K562 (cell line): Measurements from ENCODE around the gene SCGB1C2. TPM values are rescaled to one million over a fixed set of nuclear protein-coding genes. Genes with fewer than 3 reads are reported as not detected.
A peak's percentile ranks its signal among the peaks of the same experiment; 100 is the strongest.

Experiments used
- ATAC-seq: fragments of 200-7000 bp; cut with Tn5 transposase; 3 replicates; pipeline ENCODE4 v1.9.1; 2020; ENCODE audit warnings: moderate library complexity
- BruUV-seq: library from RNA; stranded (reverse); fragments of 400-500 nt; replicated peaks from 2 replicates; lab custom pipeline; 2021; lab: Mats Ljungman, UMichigan
- CTCF ChIA-PET: fragments of 300-600 bp; formaldehyde crosslinking; extraction: SDS; loops from one replicate; lab custom pipeline; 2021; ENCODE audit warnings: low intra/inter-chr PET ratio; lab: Yijun Ruan, JAX
- POLR2A ChIA-PET: fragments of 300-600, 350-650 bp; sonication (Branson Sonifier 250); formaldehyde crosslinking; extraction: SDS; loops from one replicate; lab custom pipeline; 2021; ENCODE audit warnings: antibody characterized with exemption, inconsistent platforms; lab: Yijun Ruan, JAX
- DNase-seq, 4 experiments: peaks; one replicate each; pipeline versions ENCODE4 v3.0.0 to v3.0.0-alpha.2; 2011 to 2018; ENCODE audit warnings: low spot score in 3 of 4, mixed read lengths in 3 of 4; ENCODE audit errors: extremely low read depth in 1 of 4
- FAIRE-seq: peaks from 2 replicates; lab custom pipeline; 2011; peaks lifted over from hg19 to GRCh38; lab: Jason Lieb, UNC
- H2AFZ ChIP-seq: 2 replicates; pipeline ENCODE4 v1.6.0; 2011; ENCODE audit warnings: low read depth, low read length, control low read depth, inconsistent platforms
- H3K27ac ChIP-seq: fragments of 200-600 bp; 3 replicates; pipeline ENCODE4 v1.8.0; 2011; ENCODE audit warnings: low read depth, mild to moderate bottlenecking, control low read depth, inconsistent platforms, low read length, moderate library complexity, mixed read lengths; ENCODE audit errors: extremely low read depth
- H3K27me3 ChIP-seq, 2 experiments: fragments of 300-600 bp in 1 of 2; 2 replicates in 1 of 2; 3 replicates in 1 of 2; pipeline versions ENCODE4 v1.6.0 to v1.8.0; 2011; ENCODE audit warnings: inconsistent platforms in 2 of 2, low read length in 2 of 2, mild to moderate bottlenecking in 1 of 2, mixed read lengths in 1 of 2, moderate library complexity in 1 of 2; ENCODE audit not compliant: control insufficient read depth in 2 of 2, insufficient read depth in 2 of 2
- H3K36me3 ChIP-seq: fragments of 300-600 bp; 3 replicates; pipeline ENCODE4 v1.8.0; 2011; ENCODE audit warnings: mild to moderate bottlenecking, low read length, inconsistent platforms; ENCODE audit not compliant: control insufficient read depth, insufficient read depth
- H3K4me1 ChIP-seq, 2 experiments: fragments of 200-600 bp in 1 of 2; replicated peaks in 1 of 2; 2 replicates in 1 of 2; 3 replicates in 1 of 2; pipeline versions ENCODE4 v1.5.1 to v1.8.0; 2011; ENCODE audit warnings: inconsistent platforms in 2 of 2, low read length in 2 of 2, mild to moderate bottlenecking in 1 of 2, mixed read lengths in 1 of 2, moderate library complexity in 1 of 2; ENCODE audit not compliant: control insufficient read depth in 2 of 2, insufficient read depth in 2 of 2
- H3K4me2 ChIP-seq: 2 replicates; pipeline ENCODE4 v1.6.1; 2011; ENCODE audit warnings: low read length, control low read depth, inconsistent platforms, mixed read lengths; ENCODE audit not compliant: insufficient read depth
- H3K4me3 ChIP-seq: fragments of 200-600 bp; sonication (generic), shearing (Covaris generic); 2 replicates; pipeline ENCODE4 v1.5.1; 2016; ENCODE audit warnings: control low read depth, inconsistent platforms
- H3K79me2 ChIP-seq: fragments of 200-600 bp; 3 replicates; pipeline ENCODE4 v1.8.0; 2011; ENCODE audit warnings: low read length, inconsistent platforms; ENCODE audit not compliant: control insufficient read depth, insufficient read depth
- H3K9ac ChIP-seq, 2 experiments: 2 replicates each; pipeline versions ENCODE4 v1.6.0 to v1.6.1; 2011; ENCODE audit warnings: low read depth in 2 of 2, low read length in 2 of 2, control low read depth in 1 of 2, inconsistent platforms in 1 of 2, mild to moderate bottlenecking in 1 of 2, mixed read lengths in 1 of 2; ENCODE audit not compliant: insufficient read depth in 1 of 2
- H3K9me1 ChIP-seq: one replicate; pipeline ENCODE4 v1.6.0; 2011; ENCODE audit warnings: inconsistent platforms, mild to moderate bottlenecking, low read length, moderate library complexity; ENCODE audit not compliant: control insufficient read depth, insufficient read depth
- H3K9me3 ChIP-seq: replicated peaks from 2 replicates; pipeline ENCODE4 v1.5.1; 2011; ENCODE audit warnings: low read depth, low read length, inconsistent platforms; ENCODE audit not compliant: control insufficient read depth, insufficient read depth
- H4K20me1 ChIP-seq: replicated peaks from 2 replicates; pipeline ENCODE4 v1.6.1; 2011; ENCODE audit warnings: low read length, inconsistent platforms, mixed read lengths; ENCODE audit not compliant: control insufficient read depth, insufficient read depth
- DEAF1 ChIP-seq: fragments of 450-650 bp; formaldehyde crosslinking; IDR thresholded peaks from 2 replicates; pipeline ENCODE4 v1.4.0; 2020; ENCODE audit warnings: mild to moderate bottlenecking, moderate library complexity
- GABPB1 ChIP-seq: sonication (generic); formaldehyde crosslinking; IDR thresholded peaks from 2 replicates; pipeline ENCODE4 v1.8.0; 2022; ENCODE audit warnings: mild to moderate bottlenecking, missing genetic modification reagents
- HDAC1 ChIP-seq, 2 experiments: fragments of 450-650 bp; IDR thresholded peaks; 2 replicates each; pipeline ENCODE4 v1.6.1; 2016 to 2017; ENCODE audit warnings: inconsistent platforms in 1 of 2, mild to moderate bottlenecking in 1 of 2, moderate library complexity in 1 of 2
- MTA1 ChIP-seq: fragments of 450-650 bp; IDR thresholded peaks from 2 replicates; pipeline ENCODE4 v1.6.1; 2017; ENCODE audit warnings: borderline replicate concordance
- NCOA1 ChIP-seq: fragments of 450-650 bp; IDR thresholded peaks from 2 replicates; pipeline ENCODE4 v1.6.1; 2016; ENCODE audit warnings: low read depth
- USF1 ChIP-seq: sonication (generic); formaldehyde crosslinking; IDR thresholded peaks from 2 replicates; pipeline ENCODE4 v1.9.0; 2022; ENCODE audit warnings: mild to moderate bottlenecking, missing genetic modification reagents
- ZNF175 ChIP-seq: fragments of 200-800 bp; sonication (Bioruptor generic); IDR thresholded peaks from 2 replicates; pipeline ENCODE4 v1.6.1; 2016; ENCODE audit warnings: low read depth, mild to moderate bottlenecking, missing genetic modification characterization, missing compliant biosample characterization
- WGBS: fragments of 100-300 bp; shearing (Covaris generic); methylation state at CpG from one replicate; pipeline ENCODE4 v1.1.6; 2016; ENCODE audit warnings: low coverage, mixed read lengths; ENCODE audit not compliant: insufficient coverage; ENCODE audit errors: missing lambda C conversion rate; 5-methylcytosine and 5-hydroxymethylcytosine counted together
- in situ Hi-C: fragments of 300-500 bp; cut with MboI; formaldehyde crosslinking; loops from 4 replicates; pipeline ENCODE4 v1.15.0; 2018; ENCODE audit warnings: inconsistent platforms, mixed read lengths
- intact Hi-C: fragments of 100-400 bp; cut with micrococcal nuclease; formaldehyde crosslinking; loops from 2 replicates; pipeline ENCODE4 v1.14.2; 2022
- polyA plus RNA-seq, 8 experiments: library from polyadenylated mRNA; depleted of rRNA in 4 of 8; stranded (reverse) in 5 of 8; unstranded in 3 of 8; fragments of >200 nt; fragmentation: Nextera tagmentation in 2 of 8; fragmentation: Illumina TruSeq in 1 of 8; extraction: Ambion mirVana in 2 of 8; extraction: Trizol in 1 of 8; gene quantifications; 2 replicates each; pipeline versions ENCODE4 v1.2.1 to v1.2.3, GENCODE V29; 2011 to 2014; ENCODE audit warnings: inconsistent platforms in 1 of 8, missing spikeins in 1 of 8
- total RNA-seq, 7 experiments: library from RNA; depleted of rRNA in 6 of 7; stranded (reverse); fragments of >200 nt in 6 of 7; fragmentation: Illumina TruSeq in 2 of 7; extraction: Trizol in 2 of 7; gene quantifications; 2 replicates each; pipeline versions ENCODE4 v1.2.1 to v1.2.3, GENCODE V29; 2011 to 2021; ENCODE audit warnings: low replicate concordance in 1 of 7
- TF ChIP-seq, protein P1 (sequence below): fragments of 450-650 bp; formaldehyde crosslinking; IDR thresholded peaks from 2 replicates; pipeline ENCODE4 v1.4.0; 2020; ENCODE audit warnings: mild to moderate bottlenecking, moderate library complexity

SCGB1C2 gene
- total and polyA plus RNA-seq, 9 of the 15 experiments (the other 6 are each of a cell fraction or from before 2014, with no cell fraction given), result not detected

DNA sequence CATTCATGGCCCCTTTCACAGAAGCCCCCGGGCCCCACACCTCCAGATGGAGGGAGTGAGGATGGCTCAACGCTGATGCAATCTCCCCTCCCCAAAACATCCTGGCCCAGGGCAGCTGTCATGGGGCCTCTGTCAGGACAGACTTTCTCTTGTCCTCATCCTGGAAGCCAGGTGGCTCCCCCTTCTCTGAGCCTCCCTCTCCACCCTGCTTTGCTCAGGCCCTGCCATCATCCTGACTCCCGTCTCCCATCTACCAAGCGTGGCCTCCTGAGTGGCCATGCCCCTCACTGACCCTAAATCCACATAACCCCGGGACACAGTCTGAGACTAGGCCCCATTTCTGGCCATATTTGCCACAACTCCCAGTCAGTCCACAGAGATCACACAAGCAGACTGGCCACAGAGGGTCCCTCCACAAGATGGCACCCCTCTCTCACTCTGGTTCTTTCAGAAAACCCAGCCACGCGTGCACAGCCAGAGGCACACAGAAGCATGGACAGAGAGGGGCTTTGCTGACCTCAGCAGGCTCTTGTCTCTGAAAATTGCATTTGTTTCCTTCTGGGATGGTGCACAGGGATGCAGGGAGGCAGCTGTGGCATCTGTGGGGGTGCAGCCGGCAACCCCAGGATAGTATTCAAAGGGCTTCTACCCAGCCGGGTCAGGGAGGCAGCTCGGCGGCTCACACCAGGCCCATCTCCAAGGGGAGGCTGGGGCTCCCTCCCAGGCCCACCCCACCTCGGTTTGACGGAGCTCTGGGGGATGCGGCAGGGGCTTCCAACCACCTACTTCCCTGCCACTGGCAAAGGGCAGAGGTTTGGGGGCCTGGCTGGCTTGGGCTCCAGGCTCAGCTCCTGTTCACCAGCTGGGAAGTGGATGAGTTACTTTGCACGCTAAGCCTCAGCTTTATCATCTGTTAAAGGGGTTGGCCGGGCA, 27.2 kb downstream of the SCGB1C2 start:
- Histone ChIP-seq H3K27ac (no peak overlapping the region), H3K4me2 (no peak overlapping the region), H3K9ac (no peak overlapping the region), H3K79me2 (no peaks in the 10 kb centered on the region), H4K20me1 (no peaks in the 10 kb centered on the region), H3K4me3 (no peak overlapping the region), H3K36me3 (no peaks in the 10 kb centered on the region), H3K4me1 (no peaks in the 10 kb centered on the region), H3K27me3 (peaks cover 2 to 30% of the 10 kb centered on the region in 2 experiments; a peak in 3 of 5 replicates), H3K9me3 (no peaks in the 10 kb centered on the region), H2AFZ (no peak overlapping the region), H3K9me1 (no peaks in the 10 kb centered on the region)
- ChIA-PET CTCF (no interaction called here), POLR2A (no interaction called here)
- BruUV-seq, result no TSS peak
- FAIRE-seq, result no peak
- intact Hi-C loops (no loop called here), in situ Hi-C loops (no loop called here)
- peak; percentile 12 to 26 (median 16) for DNase-seq
- 1% methylated on average over 8 of the region's 16 CpGs for WGBS
- peak; percentile 49; the same call in 1 of the 3 replicates for ATAC-seq
- TF ChIP-seq DEAF1 (CRISPR knock-in tag), result 0 out of 2 replicates have a peak, but pooled peaks have one; percentile 28
- no peak for TF ChIP-seq NCOA1
- no peak for TF ChIP-seq ZNF175
- TF ChIP-seq USF1 (CRISPR knock-in tag), result no peak
- no peak for TF ChIP-seq GABPB1 (CRISPR knock-in tag)
- TF ChIP-seq MTA1, result no peak
- TF ChIP-seq HDAC1 (IDR thresholded peaks at IDR 0.05), result no peak
- TF ChIP-seq, protein P1, sequence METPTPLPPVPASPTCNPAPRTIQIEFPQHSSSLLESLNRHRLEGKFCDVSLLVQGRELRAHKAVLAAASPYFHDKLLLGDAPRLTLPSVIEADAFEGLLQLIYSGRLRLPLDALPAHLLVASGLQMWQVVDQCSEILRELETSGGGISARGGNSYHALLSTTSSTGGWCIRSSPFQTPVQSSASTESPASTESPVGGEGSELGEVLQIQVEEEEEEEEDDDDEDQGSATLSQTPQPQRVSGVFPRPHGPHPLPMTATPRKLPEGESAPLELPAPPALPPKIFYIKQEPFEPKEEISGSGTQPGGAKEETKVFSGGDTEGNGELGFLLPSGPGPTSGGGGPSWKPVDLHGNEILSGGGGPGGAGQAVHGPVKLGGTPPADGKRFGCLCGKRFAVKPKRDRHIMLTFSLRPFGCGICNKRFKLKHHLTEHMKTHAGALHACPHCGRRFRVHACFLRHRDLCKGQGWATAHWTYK (CRISPR knock-in tag), result no peak
